ENCODE results near the gene WDR4.

The WDR4 gene

DNA sequence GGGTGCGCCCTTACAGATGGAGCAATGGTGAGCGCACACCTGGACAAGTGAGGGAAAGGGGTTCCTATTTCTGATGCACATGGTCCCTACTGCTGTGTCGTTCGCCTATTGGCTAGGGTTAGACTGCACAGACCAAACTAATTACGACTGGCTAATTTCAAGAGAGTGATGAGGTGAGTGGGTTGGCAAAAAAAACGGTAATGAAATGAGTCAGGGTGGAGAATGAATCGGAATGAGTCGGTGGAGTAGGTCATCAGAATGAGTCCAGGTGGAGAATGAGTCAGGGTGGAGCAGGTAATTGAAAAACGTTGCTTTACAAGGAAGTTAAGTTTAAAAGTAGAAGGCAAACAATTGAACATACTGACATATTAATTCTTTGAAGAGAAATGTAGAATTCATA lies 79.8 kb downstream of the WDR4 start:
- Histone ChIP-seq H3K27ac (ENCODE audit: low read depth, low read length) (no peak overlapping the region), H3K14ac (ENCODE audit: low read length) (no peak overlapping the region), H2AFZ (ENCODE audit: insufficient read depth, low read length, poor library complexity) (no peak overlapping the region), H3K4me1 (ENCODE audit: control insufficient read depth in 1 of 2, insufficient read depth in 2 of 2, low read length in 2 of 2) (peaks cover 15 to 17% of the 10 kb centered on the region in 2 experiments), H3K18ac (ENCODE audit: low read length) (no peak overlapping the region), H3K4me3 (ENCODE audit: low read depth, low read length) (no peak overlapping the region), H3K79me2 (ENCODE audit: control insufficient read depth, insufficient read depth, low read length, poor library complexity) (no peaks in the 10 kb centered on the region), H4K8ac (ENCODE audit: low read depth, low read length) (no peak overlapping the region), H2BK5ac (ENCODE audit: low read depth, low read length, poor library complexity) (no peak overlapping the region), H2BK12ac (ENCODE audit: low read length) (no peak overlapping the region), H3K79me1 (ENCODE audit: low read length) (peaks cover 2% of the 10 kb centered on the region), H3K4ac (ENCODE audit: low read depth, low read length) (no peak overlapping the region), H3K9ac (ENCODE audit: low read length) (no peak overlapping the region), H3K23ac (ENCODE audit: low read length) (no peak overlapping the region), H3K9me3 (ENCODE audit: insufficient read depth, low read depth, low read length) (no peaks in the 10 kb centered on the region), H2AK5ac (ENCODE audit: low read length) (no peak overlapping the region), H4K91ac (ENCODE audit: low read depth, low read length) (no peak overlapping the region), H4K12ac (ENCODE audit: low read depth, low read length) (no peak overlapping the region), H3K27me3 (ENCODE audit: insufficient read depth, low read length) (no peaks in the 10 kb centered on the region), H3K4me2 (ENCODE audit: low read length) (no peak overlapping the region), H3K36me3 (ENCODE audit: control insufficient read depth in 1 of 2, insufficient read depth in 2 of 2, low read length in 2 of 2) (no peaks in the 10 kb centered on the region), H2BK120ac (ENCODE audit: insufficient read depth, low read length, poor library complexity) (no peak overlapping the region)
- WGBS (ENCODE audit: extremely low coverage, insufficient coverage, insufficient read length) = 100% methylated on average over 2 of the region's 9 CpGs
- no peak for DNase-seq

All from trophoblast cell (in vitro differentiated cells and primary cell).